GM13976 (cell line): ENCODE data around the gene CRISPLD2.

Experiments used
- DNase-seq: peaks from one replicate; pipeline ENCODE4 v3.0.0; 2012; ENCODE audit warnings: low spot score
- CTCF ChIP-seq: IDR thresholded peaks from 2 replicates; pipeline ENCODE4 v1.5.1; 2012; ENCODE audit warnings: borderline replicate concordance, mild to moderate bottlenecking; ENCODE audit not compliant: insufficient read depth; ENCODE audit errors: extremely low read depth, missing control alignments, control extremely low read depth
- in situ Hi-C: fragments of 300-500 bp; cut with MboI; formaldehyde crosslinking; loops from one replicate; pipeline ENCODE4 v1.12.0; 2022; ENCODE audit warnings: low sequenced_read_pairs, mixed read lengths, inconsistent platforms; ENCODE audit not compliant: unreplicated experiment

Gene CRISPLD2

GRCh38 chr16:84841787-84842300 lies 22.1 kb downstream of the CRISPLD2 start:
- DNase-seq = no peak
- in situ Hi-C loops = no loop called here

GRCh38 chr16:84842516-84843148 lies 22.8 kb downstream of the CRISPLD2 start:
- in situ Hi-C loops = no loop called here
- no peak for DNase-seq
- TF ChIP-seq CTCF = no peak

More at GRCh38 chr16:84841787-84842300, 22.1 kb downstream of the CRISPLD2 start:
- no peak for TF ChIP-seq CTCF

GRCh38 chr16:84843149-84844048 lies 23.6 kb downstream of the CRISPLD2 start:
- no peak for TF ChIP-seq CTCF
- no peak for DNase-seq
- in situ Hi-C loops = no loop called here

GRCh38 chr16:84844049-84844350 lies 24.2 kb downstream of the CRISPLD2 start:
- no peak for TF ChIP-seq CTCF
- in situ Hi-C loops = no loop called here
- DNase-seq = no peak

GRCh38 chr16:84844559-84845495 lies 25.0 kb downstream of the CRISPLD2 start:
- TF ChIP-seq CTCF = no peak
- DNase-seq = no peak
- in situ Hi-C loops = no loop called here

- in situ Hi-C loops = no loop called here
These were observed 25.8 kb downstream of the CRISPLD2 start for GRCh38 chr16:84845496-84846002.

More at GRCh38 chr16:84845496-84846002, 25.8 kb downstream of the CRISPLD2 start:
- DNase-seq = no peak
- TF ChIP-seq CTCF = no peak
